Measurements from ENCODE around the gene RDH8. TPM values are rescaled to one million over a fixed set of nuclear protein-coding genes. Genes with fewer than 3 reads are reported as not detected.

RDH8 gene
- polyA plus RNA-seq, 1 experiment: 0.21 TPM

DNA sequence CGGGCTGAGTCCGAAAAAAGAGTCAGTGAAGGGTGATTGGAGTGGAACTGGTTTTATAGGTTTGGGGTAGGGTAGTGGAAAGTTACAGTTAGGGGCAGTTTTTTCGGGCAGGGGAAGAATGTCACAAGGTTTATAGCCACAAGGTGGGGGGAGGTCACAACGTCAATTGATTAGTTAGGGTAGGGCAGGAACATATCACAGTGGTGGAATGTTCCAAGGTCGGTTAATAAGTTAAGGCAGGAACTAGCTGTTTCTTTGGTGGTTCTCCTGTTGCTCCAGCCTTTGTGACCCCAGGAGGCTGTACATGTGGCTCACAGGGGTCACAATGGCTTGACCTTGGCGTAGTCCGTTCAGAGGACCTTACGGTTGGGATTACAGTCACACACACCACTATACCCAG is 20.3 kb downstream of the RDH8 start:
- POLR2A ChIA-PET: no interaction called here
- TF ChIP-seq, protein P1, sequence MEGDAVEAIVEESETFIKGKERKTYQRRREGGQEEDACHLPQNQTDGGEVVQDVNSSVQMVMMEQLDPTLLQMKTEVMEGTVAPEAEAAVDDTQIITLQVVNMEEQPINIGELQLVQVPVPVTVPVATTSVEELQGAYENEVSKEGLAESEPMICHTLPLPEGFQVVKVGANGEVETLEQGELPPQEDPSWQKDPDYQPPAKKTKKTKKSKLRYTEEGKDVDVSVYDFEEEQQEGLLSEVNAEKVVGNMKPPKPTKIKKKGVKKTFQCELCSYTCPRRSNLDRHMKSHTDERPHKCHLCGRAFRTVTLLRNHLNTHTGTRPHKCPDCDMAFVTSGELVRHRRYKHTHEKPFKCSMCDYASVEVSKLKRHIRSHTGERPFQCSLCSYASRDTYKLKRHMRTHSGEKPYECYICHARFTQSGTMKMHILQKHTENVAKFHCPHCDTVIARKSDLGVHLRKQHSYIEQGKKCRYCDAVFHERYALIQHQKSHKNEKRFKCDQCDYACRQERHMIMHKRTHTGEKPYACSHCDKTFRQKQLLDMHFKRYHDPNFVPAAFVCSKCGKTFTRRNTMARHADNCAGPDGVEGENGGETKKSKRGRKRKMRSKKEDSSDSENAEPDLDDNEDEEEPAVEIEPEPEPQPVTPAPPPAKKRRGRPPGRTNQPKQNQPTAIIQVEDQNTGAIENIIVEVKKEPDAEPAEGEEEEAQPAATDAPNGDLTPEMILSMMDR (IDR thresholded peaks at IDR 0.05; ENCODE audit: insufficient read depth, low read depth, low read length): no peak
- Histone ChIP-seq H3K36me3 (ENCODE audit: control insufficient read depth, insufficient read depth, low read length) (no peaks in the 10 kb centered on the region), H3K27me3 (ENCODE audit: control insufficient read depth, insufficient read depth, low read length) (peaks cover 15% of the 10 kb centered on the region), H3K4me3 (ENCODE audit: low read depth, low read length) (no peak overlapping the region)
- DNase-seq (ENCODE audit: low read depth): no peak
- CTCF ChIA-PET: no interaction called here

DNA sequence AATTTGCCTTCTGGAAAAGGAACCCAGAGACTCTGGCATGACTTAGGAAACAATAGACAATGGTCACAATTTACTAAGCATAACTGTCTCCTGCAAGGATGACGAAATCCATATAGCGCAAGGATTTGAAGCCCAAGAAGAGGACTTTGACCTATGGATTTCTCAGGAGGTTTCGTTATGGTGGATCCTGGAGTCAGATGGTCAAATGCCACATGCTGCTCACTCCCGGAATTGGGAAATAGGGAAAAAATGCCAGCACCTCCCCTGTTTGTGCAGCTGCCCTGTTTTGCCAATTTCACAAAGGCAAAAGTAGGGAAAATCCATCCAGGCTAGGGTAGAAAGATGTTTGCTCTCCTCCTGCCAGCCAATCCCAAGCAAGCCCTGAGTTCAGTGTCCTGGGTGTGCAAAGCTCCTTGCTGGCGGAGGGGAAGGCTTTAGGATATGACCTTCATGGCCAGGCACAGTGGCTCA is 23.4 kb downstream of the RDH8 start:
- ChIA-PET POLR2A (no interaction called here), CTCF (interaction anchor here (1.5 to 2.0 kb wide), 3 partner anchors 9 to 214 kb away, joined by 3 to 9 read pairs (median 4); no protein-coding TSS in a partner anchor)
- H3K4me3 ChIP-seq (ENCODE audit: low read depth, low read length): no peak overlapping the region
- DNase-seq (ENCODE audit: low read depth): no peak
- no peaks in the 10 kb centered on the region for H3K36me3 ChIP-seq (ENCODE audit: control insufficient read depth, insufficient read depth, low read length)
- peaks cover 15% of the 10 kb centered on the region for H3K27me3 ChIP-seq (ENCODE audit: control insufficient read depth, insufficient read depth, low read length)
- TF ChIP-seq, protein P1 (IDR thresholded peaks at IDR 0.05; ENCODE audit: insufficient read depth, low read depth, low read length): no peak

DNA sequence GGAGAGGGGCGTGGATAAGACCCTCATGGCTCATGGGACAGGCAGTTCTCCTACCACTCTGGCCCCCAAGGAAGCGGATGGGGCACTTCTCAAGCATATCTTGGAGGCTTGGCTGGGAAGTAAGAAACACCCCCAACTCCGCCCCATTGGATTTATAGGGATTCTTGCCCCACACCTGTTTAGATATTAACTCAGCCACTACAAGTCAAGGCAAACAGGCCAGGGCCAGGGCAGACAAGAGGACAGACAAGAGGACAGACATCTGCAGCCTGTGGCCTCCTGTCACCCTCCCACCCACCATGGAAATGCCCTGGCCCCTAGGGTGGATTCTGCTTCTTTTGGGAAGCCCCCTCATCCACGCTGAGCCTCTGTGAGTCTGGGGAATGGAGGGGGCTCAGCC is 24.1 kb downstream of the RDH8 start:
- ChIA-PET POLR2A (no interaction called here), CTCF (interaction anchor here (1.5 to 2.0 kb wide), 3 partner anchors 10 to 213 kb away, joined by 3 to 9 read pairs (median 4); no protein-coding TSS in a partner anchor)
- DNase-seq (ENCODE audit: low read depth): no peak
- H3K4me3 ChIP-seq (ENCODE audit: low read depth, low read length): no peak overlapping the region
- no peaks in the 10 kb centered on the region for H3K36me3 ChIP-seq (ENCODE audit: control insufficient read depth, insufficient read depth, low read length)
- TF ChIP-seq, protein P1 (IDR thresholded peaks at IDR 0.05; ENCODE audit: insufficient read depth, low read depth, low read length): no peak
- peaks cover 13% of the 10 kb centered on the region for H3K27me3 ChIP-seq (ENCODE audit: control insufficient read depth, insufficient read depth, low read length)

DNA sequence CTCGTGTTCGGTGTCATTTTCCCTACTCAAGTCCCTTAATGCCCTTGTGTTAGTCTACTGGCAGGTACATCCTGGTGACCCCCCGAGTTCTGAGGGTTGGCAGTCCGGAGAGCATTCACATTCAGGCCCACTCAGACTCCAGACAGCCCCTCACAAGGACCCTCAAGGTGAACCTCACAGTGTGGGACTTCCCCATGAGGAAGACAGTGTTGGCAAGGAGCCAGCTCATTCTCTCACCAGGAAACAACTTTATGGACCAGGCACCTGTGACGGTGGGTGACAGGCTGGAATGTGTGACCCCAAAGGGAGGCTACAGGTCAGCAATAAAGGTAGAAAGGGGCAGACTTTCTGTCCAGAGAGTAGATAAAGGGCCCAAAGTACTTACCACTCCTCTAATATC is 24.5 kb downstream of the RDH8 start:
- DNase-seq (ENCODE audit: low read depth): no peak
- TF ChIP-seq, protein P1 (IDR thresholded peaks at IDR 0.05; ENCODE audit: insufficient read depth, low read depth, low read length): no peak
- peaks cover 11% of the 10 kb centered on the region for H3K27me3 ChIP-seq (ENCODE audit: control insufficient read depth, insufficient read depth, low read length)
- CTCF ChIA-PET: interaction anchor here (1.6 to 2.0 kb wide), 2 partner anchors 10 to 212 kb away, joined by 4 to 9 read pairs; no protein-coding TSS in a partner anchor
- H3K36me3 ChIP-seq (ENCODE audit: control insufficient read depth, insufficient read depth, low read length): no peaks in the 10 kb centered on the region
- H3K4me3 ChIP-seq (ENCODE audit: low read depth, low read length): no peak overlapping the region
- POLR2A ChIA-PET: no interaction called here

DNA sequence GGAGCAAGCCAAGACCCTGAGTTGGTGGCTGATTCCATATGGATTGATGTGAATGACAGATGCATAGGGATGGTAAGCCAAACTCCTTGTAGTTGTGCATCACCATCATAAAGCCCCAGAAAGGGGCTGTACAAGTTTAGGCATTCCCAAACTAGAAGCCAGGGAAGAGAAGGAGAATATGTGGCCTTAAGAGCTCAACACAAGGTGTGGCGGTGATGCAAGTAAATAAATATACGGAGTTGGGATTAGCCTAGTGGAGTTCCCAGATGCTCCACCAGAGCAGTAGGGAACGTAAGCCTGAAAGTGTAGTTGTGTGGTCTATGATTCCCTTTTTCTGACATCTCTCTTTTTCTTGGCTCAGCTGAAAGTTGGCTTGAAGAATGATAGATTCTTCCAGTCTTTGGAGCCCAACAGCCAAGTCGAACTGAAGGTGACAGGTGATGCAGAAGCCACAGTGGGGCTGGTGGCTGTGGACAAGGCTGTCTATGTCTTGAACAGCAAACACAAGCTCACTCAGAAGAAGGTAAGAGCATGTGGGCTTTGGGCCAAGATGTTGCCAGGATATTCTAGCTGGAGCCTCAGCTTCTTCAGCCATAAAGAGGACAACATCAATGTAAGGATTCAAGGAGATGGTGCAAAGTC is 30.1 kb downstream of the RDH8 start:
- TF ChIP-seq, protein P1 (IDR thresholded peaks at IDR 0.05; ENCODE audit: insufficient read depth, low read depth, low read length): no peak
- ChIA-PET POLR2A (no interaction called here), CTCF (interaction anchor here (2.2 kb wide), 1 partner anchor 16 kb away, joined by 5 read pairs; no protein-coding TSS in a partner anchor)
- H3K36me3 ChIP-seq (ENCODE audit: control insufficient read depth, insufficient read depth, low read length): no peaks in the 10 kb centered on the region
- no peak overlapping the region for H3K4me3 ChIP-seq (ENCODE audit: low read depth, low read length)
- DNase-seq (ENCODE audit: low read depth): no peak
- H3K27me3 ChIP-seq (ENCODE audit: control insufficient read depth, insufficient read depth, low read length): no peaks in the 10 kb centered on the region

Data from BJ (cell line).